K562 treated with DMSO at 1 percent for 48 hours (cell line): Measurements from ENCODE around the gene ZNF154. TPM values are rescaled to one million over a fixed set of nuclear protein-coding genes. Genes with fewer than 3 reads are reported as not detected.

Experiments
- total RNA-seq: library from RNA; unstranded; fragments of 300-600 nt; gene quantifications from 2 replicates; pipeline ENCODE4 v1.2.3, GENCODE V29; 2022; ENCODE audit warnings: low replicate concordance; ENCODE audit errors: extremely low read depth

Gene ZNF154
- not detected in 2 replicates for total RNA-seq

DNA sequence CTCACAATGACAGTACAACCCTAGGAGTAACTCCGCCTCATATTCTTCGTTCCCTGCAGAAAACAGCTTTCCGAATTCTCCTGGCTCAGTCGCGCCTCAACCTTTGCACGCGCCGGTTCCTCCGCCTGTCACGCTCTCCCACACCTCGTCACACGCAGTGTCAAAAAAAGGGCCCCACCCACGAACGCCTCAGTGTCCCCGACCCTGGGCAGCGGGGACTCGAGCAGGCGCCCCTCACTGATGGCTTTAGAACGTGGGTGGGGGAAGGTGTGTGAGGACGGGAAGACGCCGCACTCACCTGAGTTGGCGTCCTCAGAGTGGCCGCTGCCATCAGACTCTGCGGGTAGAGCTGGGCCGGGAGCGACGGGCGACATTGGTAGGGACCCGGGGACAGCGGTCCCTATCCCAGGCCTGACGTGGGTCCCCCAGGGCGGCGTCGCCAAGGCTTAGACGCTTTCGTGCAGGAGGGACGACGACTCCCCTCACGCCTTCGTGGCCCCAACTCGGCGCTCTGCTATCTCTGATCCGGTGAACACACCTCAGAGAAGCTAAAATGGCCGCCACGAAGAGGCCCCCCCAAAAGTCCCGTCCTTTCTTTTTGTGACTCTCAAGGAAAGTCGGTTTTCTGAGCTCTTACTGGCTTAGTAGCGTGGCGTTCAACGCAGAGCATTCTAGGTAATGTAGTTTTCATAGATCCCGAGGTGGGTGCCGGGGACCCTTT lies at the start of gene ZNF154:
TSS of gene ZNF154 (minus strand) at position 564 of the 721 bp plus-strand sequence. CDS start at position 331, 233 bp downstream.

DNA sequence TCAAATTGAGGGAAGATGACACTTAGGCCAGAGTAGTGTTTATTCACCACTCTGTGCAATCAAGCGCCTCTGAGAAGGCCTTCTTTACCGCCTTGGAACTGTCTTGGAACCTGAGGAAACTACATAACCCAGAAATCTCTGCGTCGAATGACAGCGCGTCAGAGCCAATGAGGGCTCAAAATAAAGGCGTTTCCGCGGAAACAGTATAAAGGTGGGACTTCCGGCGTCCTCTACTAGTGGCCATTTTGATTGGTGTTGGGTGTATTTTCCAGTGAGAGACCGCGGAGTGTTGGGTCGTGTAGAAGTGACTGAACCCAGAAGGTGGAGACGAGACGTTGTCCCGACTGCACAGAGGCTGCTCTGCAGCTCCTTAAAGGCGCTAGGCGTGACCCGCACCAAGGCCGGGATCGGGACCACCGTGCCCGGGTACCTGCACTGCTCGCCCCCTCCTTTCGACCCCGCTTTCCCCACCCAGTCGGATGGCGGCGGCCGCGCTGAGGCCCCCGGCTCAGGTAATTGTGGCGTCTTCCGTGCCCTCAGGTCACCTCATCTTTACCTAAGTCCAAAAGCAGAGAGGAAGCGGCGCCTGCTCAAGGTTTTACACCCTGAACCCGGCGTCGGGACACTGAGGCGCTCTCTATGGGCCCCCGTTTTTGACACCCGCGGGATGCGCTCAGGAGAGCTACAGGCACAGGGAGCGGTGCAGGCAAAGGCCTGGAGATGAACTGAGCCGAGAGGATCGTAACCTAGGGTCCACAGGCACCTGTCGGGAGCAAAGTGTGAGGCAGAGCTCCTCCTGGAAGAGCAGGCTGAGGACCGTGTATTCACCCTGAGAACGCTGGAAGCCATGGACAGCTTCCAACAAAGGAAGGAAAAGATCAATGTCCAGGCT lies 37.8 kb upstream of the ZNF154 start, which contains the start of gene ZNF776:
TSS of gene ZNF776 (plus strand) at position 236 of the 892 bp plus-strand sequence. CDS start at position 480, 244 bp downstream.

DNA sequence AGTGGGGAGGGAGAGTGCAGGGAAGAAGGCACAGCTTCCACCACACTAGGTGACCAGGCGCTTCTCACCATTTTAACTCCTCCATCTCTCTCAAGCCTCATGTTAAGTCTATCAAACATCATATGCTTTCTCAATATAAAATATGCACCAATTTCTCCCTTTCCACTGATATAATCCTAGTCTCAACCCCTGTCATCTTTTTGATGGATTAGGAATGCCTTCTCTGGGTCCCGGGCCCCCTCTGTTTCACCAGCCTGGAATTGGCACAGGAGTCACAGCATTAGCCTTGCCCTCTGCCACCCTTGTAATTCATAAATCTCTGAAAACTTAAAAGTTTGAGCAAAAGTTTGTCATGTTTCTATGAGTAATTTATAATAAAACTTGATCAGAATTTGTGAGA lies 40.4 kb downstream of the ZNF154 start, which contains the start of gene ZSCAN4:
TSS of gene ZSCAN4 (plus strand) at position 301 of the 400 bp plus-strand sequence. CDS start 7,211 bp downstream, outside the sequence.

Other genes starting within 250 kb of the ZNF154 start
- not detected in 2 replicates for gene ZNF772, start 231.6 kb downstream of the ZNF154 start, total RNA-seq
- gene ZNF419, start 221.5 kb downstream of the ZNF154 start, total RNA-seq = not detected in 2 replicates
- gene ZNF773, start 209.3 kb downstream of the ZNF154 start, total RNA-seq = not detected in 2 replicates
- gene ZNF549, start 181.8 kb downstream of the ZNF154 start, total RNA-seq = not detected in 2 replicates
- not detected in 2 replicates for gene ZNF550, start 149.3 kb downstream of the ZNF154 start, total RNA-seq
- gene ZNF416, start 130.3 kb downstream of the ZNF154 start, total RNA-seq = not detected in 2 replicates
- gene ZIK1, start 125.1 kb downstream of the ZNF154 start, total RNA-seq = not detected in 2 replicates
- gene ZNF530, start 109.3 kb downstream of the ZNF154 start, total RNA-seq = not detected in 2 replicates
- not detected in 2 replicates for gene ZNF134, start 95.0 kb downstream of the ZNF154 start, total RNA-seq
- not detected in 2 replicates for gene ZNF211, start 76.0 kb downstream of the ZNF154 start, total RNA-seq
- gene ZSCAN4, start 40.3 kb downstream of the ZNF154 start, total RNA-seq = not detected in 2 replicates
- gene ZNF551, start 27.2 kb downstream of the ZNF154 start, total RNA-seq = not detected in 2 replicates
- not detected in 2 replicates for gene ZNF671, start 18.4 kb upstream of the ZNF154 start, total RNA-seq
- not detected in 2 replicates for gene ZNF776, start 37.6 kb upstream of the ZNF154 start, total RNA-seq
- gene ZNF586, start 60.5 kb upstream of the ZNF154 start, total RNA-seq = not detected in 2 replicates
- gene ZNF552, start 105.7 kb upstream of the ZNF154 start, total RNA-seq = not detected in 2 replicates
- gene ZNF587B, start 121.1 kb upstream of the ZNF154 start, total RNA-seq = not detected in 2 replicates
- not detected in 2 replicates for gene ZNF587, start 140.7 kb upstream of the ZNF154 start, total RNA-seq
- gene ZNF814, start 179.8 kb upstream of the ZNF154 start, total RNA-seq = not detected in 2 replicates
- not detected in 2 replicates for gene ZNF417, start 207.4 kb upstream of the ZNF154 start, total RNA-seq
- gene ZNF418, start 226.2 kb upstream of the ZNF154 start, total RNA-seq = not detected in 2 replicates
- gene ZNF256, start 238.5 kb upstream of the ZNF154 start, total RNA-seq = not detected in 2 replicates